Tibial nerve (tissue), 4 donors: ENCODE results near the gene PREPL. TPM values are rescaled to one million over a fixed set of nuclear protein-coding genes. Genes with fewer than 3 reads are reported as not detected.

Source experiments
- DNase-seq, 2 donors: peaks; one replicate each; pipeline ENCODE4 v3.0.0-alpha.2; 2019; ENCODE audit warnings: low spot score in 2 of 2
- H3K27ac ChIP-seq, 4 donors: fragments of 200-600 bp; sonication (generic) in 3 of 4; one replicate each; pipeline ENCODE4 v1.5.1; 2017 to 2019; ENCODE audit warnings: mild to moderate bottlenecking in 1 of 4
- H3K27me3 ChIP-seq, 2 donors: fragments of 200-600 bp; sonication (generic) in 1 of 2; one replicate each; pipeline versions ENCODE4 v1.5.1 to v1.6.0; 2017 to 2019
- H3K36me3 ChIP-seq, 3 donors: fragments of 200-600 bp; sonication (generic); one replicate each; pipeline ENCODE4 v1.5.1; 2018 to 2019
- H3K4me1 ChIP-seq, 4 donors: fragments of 200-600 bp; sonication (generic) in 3 of 4; one replicate each; pipeline ENCODE4 v1.5.1; 2017 to 2019
- H3K4me3 ChIP-seq, 4 donors: fragments of 200-600 bp; sonication (generic) in 3 of 4; one replicate each; pipeline ENCODE4 v1.5.1; 2017 to 2019; ENCODE audit warnings: mild to moderate bottlenecking in 1 of 4, moderate library complexity in 1 of 4
- H3K9me3 ChIP-seq, 4 donors: fragments of 200-600 bp; sonication (generic) in 3 of 4; one replicate each; pipeline ENCODE4 v1.5.1; 2017 to 2019
- EP300 ChIP-seq, 2 donors: sonication (generic); formaldehyde crosslinking; IDR thresholded peaks; one replicate each; pipeline ENCODE4 v1.6.1; 2017; ENCODE audit warnings: antibody characterized with exemption in 2 of 2, mild to moderate bottlenecking in 1 of 2
- POLR2A ChIP-seq, 2 donors: fragments of 450-650 bp; IDR thresholded peaks; one replicate each; pipeline ENCODE4 v1.6.1; 2017; ENCODE audit warnings: antibody characterized with exemption in 2 of 2, mild to moderate bottlenecking in 2 of 2, moderate library complexity in 2 of 2
- WGBS, 2 donors: methylation state at CpG; one replicate each; pipeline ENCODE4 v1.1.5; 2018; 5-methylcytosine and 5-hydroxymethylcytosine counted together
- total RNA-seq, 4 donors: library from RNA; depleted of rRNA; stranded (reverse); fragments of >200 nt; gene quantifications; one replicate each; pipeline ENCODE4 v1.1.0, GENCODE V29; 2016
- TF ChIP-seq, protein P1 (sequence below), 5 experiments: fragments of 200-600 bp in 3 of 5; fragments of 450-650 bp in 2 of 5; sonication (generic) in 3 of 5; IDR thresholded peaks; one replicate each; pipeline ENCODE4 v1.5.1; 2016 to 2019; ENCODE audit warnings: antibody characterized with exemption in 5 of 5, mild to moderate bottlenecking in 3 of 5, moderate library complexity in 2 of 5

PREPL gene
- total RNA-seq = 10 to 100 TPM; 33.0 to 69.5 (median 60.2) TPM

DNA sequence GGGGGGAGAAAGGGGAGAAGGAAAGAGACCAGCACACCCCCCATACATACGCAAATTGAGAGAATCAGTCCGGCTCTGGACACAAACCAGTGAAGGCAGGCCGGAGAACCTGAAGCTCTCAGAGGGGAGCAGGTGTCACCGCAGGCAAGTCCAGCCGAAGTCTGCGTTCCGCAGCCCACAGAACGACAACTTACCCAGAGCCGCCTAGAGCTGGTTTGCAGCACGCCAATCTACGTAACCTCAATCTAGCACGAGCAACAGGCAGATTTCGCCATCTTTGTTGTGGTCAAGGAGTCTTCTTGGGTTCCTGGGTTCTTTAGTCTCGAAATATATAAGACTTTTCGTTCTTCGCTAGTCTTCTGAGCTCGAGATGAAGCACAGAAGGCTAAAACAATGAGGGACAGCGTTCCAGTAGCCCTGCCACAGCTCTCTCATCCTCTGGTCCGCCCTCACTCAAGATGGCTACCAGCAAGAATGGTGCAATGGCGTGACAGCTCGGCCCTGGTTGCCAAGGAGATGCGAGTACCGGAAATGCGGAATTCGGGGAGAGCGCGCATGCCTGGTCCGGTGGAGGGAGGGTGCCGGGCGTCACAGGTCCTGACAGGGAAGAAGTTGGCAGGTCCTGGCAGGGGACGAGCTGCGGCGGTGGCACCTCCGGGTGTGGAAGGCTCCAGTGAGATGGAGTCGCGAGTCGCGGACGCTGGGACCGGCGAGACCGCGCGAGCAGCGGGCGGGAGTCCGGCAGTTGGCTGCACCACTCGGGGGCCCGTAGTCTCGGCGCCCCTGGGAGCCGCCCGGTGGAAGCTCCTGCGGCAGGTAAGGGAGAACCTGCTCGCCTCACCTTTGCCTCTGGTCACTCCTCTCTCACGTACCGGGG, at the start of gene PREPL, which contains the start of gene CAMKMT:
Gene PREPL, minus strand, starts transcription at position 165 of the 877 bp plus-strand sequence. CDS start 15,152 bp downstream, outside the sequence.
Gene CAMKMT, plus strand, starts transcription at position 618 of the 877 bp plus-strand sequence.
- H3K4me3 ChIP-seq = peak within 1 kb of the TSS; percentile 77 to 95 (median 88)
- peaks cover 0 to 4% (median 0%) of the 10 kb centered on the region in 3 donors for H3K36me3 ChIP-seq
- H3K4me1 ChIP-seq = peaks cover 0 to 39% (median 25%) of the 10 kb centered on the region in 4 donors
- DNase-seq = peak; percentile 96 to 98
- H3K9me3 ChIP-seq = no peaks in the 10 kb centered on the region
- no peaks in the 10 kb centered on the region for H3K27me3 ChIP-seq
- TF ChIP-seq, protein P1, sequence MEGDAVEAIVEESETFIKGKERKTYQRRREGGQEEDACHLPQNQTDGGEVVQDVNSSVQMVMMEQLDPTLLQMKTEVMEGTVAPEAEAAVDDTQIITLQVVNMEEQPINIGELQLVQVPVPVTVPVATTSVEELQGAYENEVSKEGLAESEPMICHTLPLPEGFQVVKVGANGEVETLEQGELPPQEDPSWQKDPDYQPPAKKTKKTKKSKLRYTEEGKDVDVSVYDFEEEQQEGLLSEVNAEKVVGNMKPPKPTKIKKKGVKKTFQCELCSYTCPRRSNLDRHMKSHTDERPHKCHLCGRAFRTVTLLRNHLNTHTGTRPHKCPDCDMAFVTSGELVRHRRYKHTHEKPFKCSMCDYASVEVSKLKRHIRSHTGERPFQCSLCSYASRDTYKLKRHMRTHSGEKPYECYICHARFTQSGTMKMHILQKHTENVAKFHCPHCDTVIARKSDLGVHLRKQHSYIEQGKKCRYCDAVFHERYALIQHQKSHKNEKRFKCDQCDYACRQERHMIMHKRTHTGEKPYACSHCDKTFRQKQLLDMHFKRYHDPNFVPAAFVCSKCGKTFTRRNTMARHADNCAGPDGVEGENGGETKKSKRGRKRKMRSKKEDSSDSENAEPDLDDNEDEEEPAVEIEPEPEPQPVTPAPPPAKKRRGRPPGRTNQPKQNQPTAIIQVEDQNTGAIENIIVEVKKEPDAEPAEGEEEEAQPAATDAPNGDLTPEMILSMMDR (IDR thresholded peaks at IDR 0.05) = peak in 2 of 5 experiments; percentile 33
- TF ChIP-seq POLR2A (IDR thresholded peaks at IDR 0.05) (peak; percentile 70 to 72), EP300 (IDR thresholded peaks at IDR 0.05) (peak; percentile 94 to 97)
- peak within 1 kb of the TSS; percentile 96 to 99 (median 98) for H3K27ac ChIP-seq
- WGBS, 2 donors = 0 to 1% methylated on average over 50 to 57 of the region's 57 CpGs

DNA sequence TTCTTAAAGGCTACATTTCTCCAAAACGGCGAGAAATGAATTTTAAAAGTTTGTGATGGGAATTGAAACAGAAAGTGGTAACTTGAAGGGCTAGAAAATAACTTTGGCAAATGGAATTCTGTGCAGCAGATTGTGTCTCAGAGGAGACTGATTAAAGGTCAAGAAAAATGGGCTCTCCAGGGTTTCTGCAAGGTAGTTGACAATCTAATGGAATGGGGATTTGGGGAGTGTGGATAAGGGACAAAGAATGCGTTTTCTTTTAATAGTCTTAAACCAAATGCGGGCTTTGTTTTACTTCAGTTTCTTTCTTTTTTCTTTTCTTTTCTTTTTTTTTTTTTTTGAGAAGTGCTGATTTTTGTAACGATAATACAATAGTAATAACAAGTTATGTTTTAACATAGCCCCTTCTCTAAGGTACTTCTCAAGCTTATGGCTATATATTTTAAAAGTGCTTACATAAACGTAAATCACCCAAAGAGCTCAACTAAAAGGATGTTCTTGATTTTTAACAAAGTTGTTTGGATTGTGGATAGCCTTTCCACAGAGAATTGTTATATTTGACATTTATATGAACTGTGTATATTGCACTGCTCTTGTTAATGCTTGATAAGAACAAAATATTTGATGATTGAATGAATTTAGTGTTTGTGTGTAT, 37.1 kb upstream of the PREPL start:
- Histone ChIP-seq H3K4me1 (peaks cover 0 to 5% (median 0%) of the 10 kb centered on the region in 4 donors), H3K4me3 (peak overlapping the region in 1 of 4 donors; percentile 10)

DNA sequence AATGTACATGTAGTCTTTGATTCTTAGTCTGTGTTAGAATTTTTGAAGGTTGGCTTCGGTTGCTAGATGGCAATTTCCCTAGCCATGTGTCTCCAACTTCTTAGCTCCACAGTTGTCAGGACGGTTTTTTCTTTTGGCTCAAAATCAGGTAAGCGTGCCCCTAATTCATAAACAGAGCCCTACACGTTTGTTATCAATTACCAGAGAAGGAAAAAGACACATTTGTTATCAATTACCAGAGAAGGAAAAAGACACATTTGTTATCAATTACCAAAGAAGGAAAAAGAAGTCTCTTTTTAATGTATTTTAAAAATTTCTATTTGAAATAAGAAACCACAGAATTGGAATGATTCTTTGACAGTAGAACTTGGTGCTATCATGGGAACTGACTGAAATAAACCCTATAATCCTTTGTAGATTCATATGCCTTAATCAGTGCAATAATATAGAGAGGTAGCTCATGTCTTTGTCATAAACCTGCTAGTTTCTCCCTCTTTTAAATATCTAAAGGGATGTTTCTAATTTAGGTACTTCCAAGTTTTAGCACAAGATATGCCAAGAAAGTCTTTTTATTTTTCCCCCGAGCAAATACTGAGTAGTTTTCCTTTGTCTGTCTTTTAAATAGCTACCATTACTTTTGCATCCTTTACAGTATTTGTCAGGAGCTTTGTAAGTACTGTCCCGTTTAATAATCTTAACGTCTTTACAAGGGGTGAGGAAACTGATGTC, 36.3 kb upstream of the PREPL start:
- no peaks in the 10 kb centered on the region for H3K36me3 ChIP-seq
- 36 to 41% methylated on average over 7 of the region's 7 CpGs for WGBS, 2 donors
- peaks cover 0 to 5% (median 0%) of the 10 kb centered on the region in 4 donors for H3K4me1 ChIP-seq
- peak overlapping the region in 1 of 4 donors; percentile 10 for H3K4me3 ChIP-seq
- H3K27ac ChIP-seq = no peak overlapping the region
- no peaks in the 10 kb centered on the region for H3K27me3 ChIP-seq
- no peaks in the 10 kb centered on the region for H3K9me3 ChIP-seq
- TF ChIP-seq, protein P1 (IDR thresholded peaks at IDR 0.05) = no peak
- TF ChIP-seq EP300 (IDR thresholded peaks at IDR 0.05) = no peak
- TF ChIP-seq POLR2A (IDR thresholded peaks at IDR 0.05) = no peak
- no peak for DNase-seq

More for the DNA sequence above, 37.1 kb upstream of the PREPL start:
- no peaks in the 10 kb centered on the region for H3K27me3 ChIP-seq
- no peak for DNase-seq
- no peaks in the 10 kb centered on the region for H3K36me3 ChIP-seq
- 52 to 59% methylated on average over 6 of the region's 6 CpGs for WGBS, 2 donors
- H3K9me3 ChIP-seq = no peaks in the 10 kb centered on the region
- no peak overlapping the region for H3K27ac ChIP-seq
- TF ChIP-seq, protein P1 (IDR thresholded peaks at IDR 0.05) = no peak
- TF ChIP-seq POLR2A (IDR thresholded peaks at IDR 0.05) (no peak), EP300 (IDR thresholded peaks at IDR 0.05) (no peak)

DNA sequence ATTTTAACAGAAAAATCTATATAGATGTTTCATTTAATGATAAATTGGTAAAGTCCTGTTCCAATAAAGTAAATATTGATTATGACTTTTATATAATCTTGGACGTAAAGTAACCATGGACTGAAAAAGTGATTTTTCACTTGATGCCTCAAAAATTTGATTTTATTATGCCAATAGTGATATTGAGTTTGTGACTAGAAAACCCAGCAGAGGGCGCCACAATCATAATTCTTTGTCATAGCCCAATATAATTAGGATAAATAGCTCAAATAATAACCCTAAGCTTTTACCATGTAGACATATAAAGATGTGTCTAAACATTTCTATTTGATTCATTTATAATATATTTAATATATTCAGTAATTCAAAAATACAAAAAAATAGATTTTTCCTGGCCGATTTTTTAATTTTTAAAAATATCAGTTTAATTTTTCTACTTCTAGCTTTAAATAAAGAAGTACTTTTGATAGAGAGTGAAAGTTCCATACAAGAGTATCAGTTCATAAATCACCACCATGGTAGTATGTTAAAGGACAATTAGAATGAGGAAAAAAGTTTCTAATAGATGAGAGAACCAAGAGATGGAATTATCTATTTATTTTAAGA, 31.1 kb upstream of the PREPL start:
- 55% methylated on average over 3 of the region's 3 CpGs for WGBS, 2 donors
- Histone ChIP-seq H3K4me3 (no peak overlapping the region), H3K27me3 (no peaks in the 10 kb centered on the region), H3K4me1 (no peaks in the 10 kb centered on the region), H3K27ac (no peak overlapping the region), H3K9me3 (no peaks in the 10 kb centered on the region), H3K36me3 (no peaks in the 10 kb centered on the region)
- TF ChIP-seq EP300 (IDR thresholded peaks at IDR 0.05) = no peak
- TF ChIP-seq, protein P1 (IDR thresholded peaks at IDR 0.05) = peak in 4 of 5 experiments; percentile 31 to 55 (median 48)
- peak; percentile 22 to 76 for DNase-seq
